Uterine smooth muscle cell (primary cell): ENCODE data around the gene ZNF57. TPM values are rescaled to one million over a fixed set of nuclear protein-coding genes. Genes with fewer than 3 reads are reported as not detected.

Source experiments
- total RNA-seq: library from RNA; depleted of rRNA; stranded (reverse); fragments of >200 nt; gene quantifications from 2 replicates; pipeline ENCODE4 v1.2.3, GENCODE V29; 2014

ZNF57 gene
- 4.0 and 4.6 TPM in 2 replicates for total RNA-seq

GRCh38 chr19:2900296-2901252 is at the start of gene ZNF57:
Gene ZNF57 (plus strand): TSS chr19:2900928. CDS start chr19:2901046, 118 bp downstream.

DNA sequence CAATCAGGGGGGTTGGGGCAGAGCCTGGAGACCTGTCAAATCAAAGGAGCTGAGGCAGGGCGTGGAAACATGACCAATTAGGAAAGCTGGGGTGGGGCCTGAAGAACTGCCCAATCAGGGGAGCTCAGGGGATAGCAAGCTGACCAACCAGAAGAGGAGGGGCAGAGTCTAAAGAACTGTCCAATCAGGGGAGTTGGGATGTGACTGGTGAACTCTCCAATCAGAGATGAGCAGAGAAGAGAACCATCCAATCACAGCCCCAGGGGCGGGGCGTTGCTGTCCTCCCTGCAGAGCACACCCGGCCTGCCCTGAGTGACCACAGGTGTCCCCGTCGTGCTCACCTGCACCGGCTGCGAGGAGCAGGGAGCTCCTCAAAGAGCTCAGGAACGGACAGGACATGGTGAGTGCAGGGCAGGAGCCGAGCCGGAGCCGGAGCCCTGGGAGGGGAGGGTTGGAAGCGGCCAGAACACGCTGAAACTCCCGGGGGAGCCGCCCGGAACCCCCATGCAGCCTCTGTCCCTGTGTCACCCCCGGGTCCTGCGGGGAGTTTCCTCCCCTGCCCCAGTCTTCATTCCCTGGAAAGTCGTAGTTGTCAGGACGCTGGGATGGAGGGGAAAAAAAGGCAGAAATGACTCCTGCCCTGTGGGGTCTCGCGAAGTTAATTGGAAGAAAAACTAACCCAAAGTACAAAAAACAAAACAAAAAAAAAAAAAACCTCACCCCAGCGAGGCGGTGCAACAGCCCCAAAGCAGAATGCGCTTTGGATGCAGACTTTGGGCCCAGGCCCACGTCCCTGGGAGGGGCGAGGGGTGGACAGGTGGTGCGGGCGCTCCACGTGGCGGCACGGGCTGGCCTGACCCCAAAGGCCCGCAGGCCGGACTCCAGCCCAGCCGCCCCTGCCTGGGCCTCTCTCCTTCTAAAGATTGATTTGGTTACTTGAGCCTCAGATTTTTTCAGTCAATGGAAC is 33.4 kb upstream of the ZNF57 start, which contains the start of gene ZNF556:
TSS of gene ZNF556 (plus strand) at position 311 of the 967 bp plus-strand sequence. CDS start at position 398, 87 bp downstream.

GRCh38 chr19:2944775-2945574 is 44.2 kb downstream of the ZNF57 start, which contains the start of gene ZNF77:
Gene ZNF77 (minus strand): TSS chr19:2944971. CDS start chr19:2944840, 131 bp downstream.

Other genes starting within 250 kb of the ZNF57 start
- gene GNG7, start 198.2 kb upstream of the ZNF57 start, total RNA-seq, result under 0.01 and 0.37 TPM in 2 replicates
- 1.9 and 4.2 TPM in 2 replicates for gene DIRAS1, start 179.6 kb upstream of the ZNF57 start, total RNA-seq
- 28.1 and 30.7 TPM in 2 replicates for gene SLC39A3, start 160.9 kb upstream of the ZNF57 start, total RNA-seq
- gene SGTA, start 117.7 kb upstream of the ZNF57 start, total RNA-seq, result 29.7 and 38.3 TPM in 2 replicates
- 101 and 173 TPM in 2 replicates for gene THOP1, start 115.4 kb upstream of the ZNF57 start, total RNA-seq
- 1.9 and 3.6 TPM in 2 replicates for gene ZNF554, start 81.1 kb upstream of the ZNF57 start, total RNA-seq
- gene ZNF555, start 59.5 kb upstream of the ZNF57 start, total RNA-seq, result 5.9 and 12.1 TPM in 2 replicates
- 0.12 and 0.22 TPM in 2 replicates for gene ZNF556, start 33.6 kb upstream of the ZNF57 start, total RNA-seq
- gene ZNF77, start 44.0 kb downstream of the ZNF57 start, total RNA-seq, result 4.7 and 5.4 TPM in 2 replicates
- 0.12 and 0.33 TPM in 2 replicates for gene TLE6, start 76.6 kb downstream of the ZNF57 start, total RNA-seq
- gene TLE2, start 128.4 kb downstream of the ZNF57 start, total RNA-seq, result 0.33 and 1.7 TPM in 2 replicates
- gene TLE5, start 161.6 kb downstream of the ZNF57 start, total RNA-seq, result 88.9 and 127 TPM in 2 replicates
- gene GNA11, start 193.4 kb downstream of the ZNF57 start, total RNA-seq, result 66.1 and 71.6 TPM in 2 replicates
- gene GNA15, start 235.1 kb downstream of the ZNF57 start, total RNA-seq, result 0.11 and 0.50 TPM in 2 replicates